Fibroblast of villous mesenchyme (primary cell): Measurements from ENCODE around the gene SH2D1A. TPM values are rescaled to one million over a fixed set of nuclear protein-coding genes. Genes with fewer than 3 reads are reported as not detected.
"Not testable (repeated sequence)": the region's sequence is repeated elsewhere in the genome, so short reads cannot be mapped to it uniquely, and the experiment has no call there.

ENCODE experiments used
- DNase-seq: peaks from one replicate; pipeline ENCODE4 v3.0.0-alpha.2; 2010; ENCODE audit warnings: low read depth
- H3K4me3 ChIP-seq: 2 replicates; pipeline ENCODE4 v1.5.1; 2011; ENCODE audit warnings: low read depth, mild to moderate bottlenecking, low read length
- CTCF ChIP-seq: IDR thresholded peaks from 2 replicates; pipeline ENCODE4 v1.5.1; 2012; ENCODE audit warnings: low read depth, mild to moderate bottlenecking, low read length; ENCODE audit not compliant: insufficient read depth
- total RNA-seq: library from RNA; depleted of rRNA; stranded (reverse); fragments of >200 nt; gene quantifications from 2 replicates; pipeline ENCODE4 v1.2.3, GENCODE V29; 2012

Gene SH2D1A
- total RNA-seq, 1 donor, result not detected

GRCh38 chrX:124401696-124402095, 55.3 kb downstream of the SH2D1A start:
- DNase-seq, result no peak
- no peak for TF ChIP-seq CTCF
- no peak overlapping the region for H3K4me3 ChIP-seq

- no peak for DNase-seq
- no peak overlapping the region for H3K4me3 ChIP-seq
- no peak for TF ChIP-seq CTCF
Observed at GRCh38 chrX:124405868-124406267, 59.5 kb downstream of the SH2D1A start.

- peak; percentile 42 for DNase-seq
- H3K4me3 ChIP-seq, result no peak overlapping the region
- peak; percentile 46 for TF ChIP-seq CTCF
Observed at GRCh38 chrX:124406294-124407014, 60.1 kb downstream of the SH2D1A start.

GRCh38 chrX:124407226-124407625, 60.9 kb downstream of the SH2D1A start:
- no peak for TF ChIP-seq CTCF
- DNase-seq, result no peak
- no peak overlapping the region for H3K4me3 ChIP-seq

GRCh38 chrX:124408380-124408779, 62.0 kb downstream of the SH2D1A start:
- H3K4me3 ChIP-seq, DNase-seq: not testable (repeated sequence)

- H3K4me3 ChIP-seq, result no peak overlapping the region
- no peak for DNase-seq
- TF ChIP-seq CTCF, result no peak
Observed at GRCh38 chrX:124413244-124413643, 66.9 kb downstream of the SH2D1A start.

- no peak for DNase-seq
- H3K4me3 ChIP-seq, result no peak overlapping the region
- TF ChIP-seq CTCF, result no peak
Observed at GRCh38 chrX:124414281-124414680, 67.9 kb downstream of the SH2D1A start.
